Activated CD4-positive, CD25-positive, alpha-beta regulatory T cell treated with anti-CD3 and anti-CD28 coated beads, Interleukin-2, amount 50 U/mL, for 72 hours (primary cell): Measurements from ENCODE around the gene PLCL2.
"Not testable (repeated sequence)": the region's sequence is repeated elsewhere in the genome, so short reads cannot be mapped to it uniquely, and the experiment has no call there.

ENCODE experiments used
- DNase-seq: peaks from one replicate; pipeline ENCODE4 v3.0.0; 2021

The PLCL2 gene

GRCh38 chr3:16923112-16923511 is 38.4 kb downstream of the PLCL2 start:
- DNase-seq: no peak

DNA sequence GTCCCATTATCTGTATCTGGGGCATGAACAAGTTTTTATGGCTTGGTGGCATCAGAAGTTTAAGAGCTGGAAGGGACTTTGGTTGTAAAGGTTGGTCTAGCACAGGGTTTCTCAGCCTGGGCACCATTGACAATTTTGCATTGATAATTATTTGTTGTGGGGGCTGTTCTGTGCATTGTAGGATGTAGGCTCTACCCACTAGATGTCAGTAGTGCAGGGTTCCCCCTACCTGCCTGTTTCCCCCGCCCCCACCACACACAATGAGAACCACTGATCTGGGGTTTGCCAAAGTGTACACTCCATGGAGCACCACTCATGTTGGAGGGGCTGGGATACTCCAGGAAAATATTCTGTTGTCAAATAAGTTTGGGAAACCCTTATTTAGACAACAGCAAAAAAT is 42.7 kb downstream of the PLCL2 start:
- no peak for DNase-seq

GRCh38 chr3:16928386-16929132 is 43.8 kb downstream of the PLCL2 start:
- no peak for DNase-seq

DNA sequence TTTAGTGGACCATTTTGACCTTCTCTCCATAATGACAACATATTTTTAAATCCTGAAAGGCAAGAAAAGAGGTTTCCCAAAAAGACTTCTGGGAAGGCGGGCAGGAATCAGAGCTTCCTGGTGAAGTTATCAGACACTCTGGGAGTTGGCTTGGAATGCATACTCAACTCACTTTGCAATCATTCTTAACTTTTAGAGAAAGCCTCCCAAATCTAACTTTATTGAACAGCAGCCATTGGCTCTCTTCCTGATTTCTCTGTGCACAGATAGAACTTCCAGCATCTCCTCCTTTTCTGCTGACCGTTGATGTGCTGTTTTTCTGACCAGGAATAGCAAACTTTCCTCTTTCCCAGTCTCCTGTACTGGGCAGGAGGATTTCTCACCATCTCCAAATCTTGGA is 44.6 kb downstream of the PLCL2 start:
- no peak for DNase-seq

DNA sequence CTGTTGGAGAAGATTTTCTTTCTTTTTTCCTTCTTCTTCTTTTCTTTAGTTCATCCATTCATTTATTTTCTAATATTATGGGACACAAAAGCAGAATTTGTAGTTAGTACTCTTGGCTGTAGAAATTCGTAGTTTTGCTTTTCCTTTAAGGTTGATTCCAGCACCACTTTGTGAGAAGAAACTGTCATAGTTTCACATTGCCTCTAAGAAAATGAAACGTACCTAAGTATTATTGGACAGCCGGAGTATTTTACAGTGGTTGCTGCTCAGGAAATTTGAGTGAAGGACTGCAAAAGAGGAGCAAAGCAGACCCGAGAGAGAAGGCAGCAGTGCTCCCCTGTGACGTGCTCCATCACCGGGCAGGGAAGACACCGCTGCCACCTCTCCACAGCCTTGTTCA is 48.1 kb downstream of the PLCL2 start:
- no peak for DNase-seq

DNA sequence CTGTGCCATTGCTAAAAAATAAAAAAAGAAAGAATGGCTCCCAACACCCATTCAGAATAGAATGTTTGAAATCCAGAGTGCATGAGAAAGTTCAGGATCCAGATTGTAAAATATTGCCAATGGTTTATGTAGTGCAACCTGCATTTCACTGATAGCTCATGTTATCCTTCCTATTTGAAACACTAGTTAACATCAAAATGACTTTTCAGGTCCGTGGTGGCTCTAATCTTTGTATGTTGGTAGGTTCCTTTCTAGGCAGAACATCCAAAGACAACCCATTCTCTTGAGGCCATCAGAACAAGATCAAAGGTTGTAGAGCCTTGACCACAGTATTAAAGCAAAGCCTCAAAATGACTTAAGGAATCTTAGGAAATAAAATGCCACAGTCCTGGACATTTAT is 51.0 kb downstream of the PLCL2 start:
- DNase-seq: no peak

GRCh38 chr3:16936233-16936632 is 51.5 kb downstream of the PLCL2 start:
- no peak for DNase-seq

GRCh38 chr3:16936676-16937230 is 52.0 kb downstream of the PLCL2 start:
- DNase-seq: no peak

DNA sequence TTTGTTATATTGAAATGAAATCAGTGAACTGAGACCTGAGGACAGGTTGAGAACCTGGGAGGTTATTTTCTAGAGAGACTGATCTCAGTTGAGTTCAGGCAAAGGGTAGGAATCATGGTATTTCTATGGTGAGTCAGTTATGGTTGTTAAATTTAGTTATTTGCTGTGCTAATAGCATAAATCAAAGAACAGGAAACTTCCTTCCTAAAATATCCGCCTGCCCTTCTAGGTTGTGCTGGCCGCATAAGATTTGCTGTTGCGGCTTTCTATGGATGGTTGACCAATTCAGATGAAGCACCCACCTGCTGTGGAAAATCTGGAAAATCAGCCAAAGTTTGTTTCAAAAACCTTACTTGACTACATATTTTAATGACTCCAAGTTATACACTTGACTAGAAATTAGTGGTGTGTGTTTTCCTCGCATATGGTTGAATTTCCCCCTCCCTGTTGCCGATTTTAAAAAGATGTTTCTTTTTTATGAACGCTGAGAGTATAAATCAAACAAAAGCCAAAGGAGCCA is 52.6 kb downstream of the PLCL2 start:
- no peak for DNase-seq

DNA sequence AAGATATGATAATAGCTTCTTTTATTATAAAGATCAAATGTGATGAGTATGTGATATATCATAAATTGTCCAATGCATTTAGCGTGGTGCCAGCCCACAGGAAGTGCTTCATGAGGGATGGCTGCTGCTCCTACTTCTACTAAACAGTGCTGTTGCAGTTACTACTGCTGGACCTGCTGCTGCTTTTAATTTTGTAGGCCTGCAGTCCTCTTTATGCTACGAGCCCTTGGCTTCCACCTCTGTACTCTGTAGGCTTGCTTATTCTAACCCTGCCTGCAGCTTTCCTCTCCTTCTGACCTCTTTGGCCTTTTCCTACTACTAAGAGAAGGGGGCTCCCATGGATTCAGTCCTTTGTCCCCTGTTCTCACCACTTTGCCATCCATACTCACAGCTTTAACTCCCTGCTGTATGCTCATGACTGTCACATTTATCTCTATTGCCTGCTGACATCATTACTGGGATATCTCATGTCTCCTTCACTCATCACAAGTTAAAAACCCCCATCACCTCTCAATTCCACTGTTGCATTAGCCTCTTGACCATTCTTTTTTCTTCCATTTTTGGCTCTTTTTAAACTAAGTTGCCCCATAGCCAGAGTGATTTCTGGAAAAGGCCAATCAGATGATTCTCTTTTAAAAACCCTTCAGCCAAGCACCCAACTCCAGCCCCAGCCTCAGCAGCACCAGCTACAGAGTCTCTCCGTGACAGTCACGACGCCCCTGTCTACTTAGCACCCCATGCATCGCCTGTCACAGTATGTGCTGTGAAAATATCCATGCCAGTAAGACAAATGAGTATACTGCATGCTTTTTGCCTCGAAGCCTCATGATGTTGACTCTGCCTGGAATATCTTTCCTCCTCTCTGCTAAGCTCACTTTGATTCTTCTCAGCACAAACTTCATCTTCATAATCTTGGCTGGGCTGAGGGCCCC is 56.3 kb downstream of the PLCL2 start:
- no peak for DNase-seq

DNA sequence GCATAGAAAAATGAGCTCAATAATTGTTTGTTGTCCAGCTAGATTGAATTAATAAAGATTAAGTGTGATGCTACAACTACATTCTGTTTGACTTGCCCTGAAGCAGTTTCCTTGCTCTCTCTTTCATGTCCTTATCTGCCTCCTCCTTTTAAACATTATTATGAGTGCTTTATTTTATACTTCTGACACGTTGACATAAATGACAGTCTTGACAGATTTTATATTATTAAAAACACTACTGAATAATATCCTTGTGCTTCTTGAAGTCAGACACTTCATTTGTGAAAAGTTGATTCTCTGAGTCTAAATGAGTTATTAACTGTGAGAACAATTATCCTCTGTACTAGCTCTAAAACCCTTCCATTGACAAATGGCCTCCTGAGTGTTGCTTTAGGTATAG is 58.2 kb downstream of the PLCL2 start:
- no peak for DNase-seq

GRCh38 chr3:16943857-16944256 is 59.1 kb downstream of the PLCL2 start:
- DNase-seq: no peak

DNA sequence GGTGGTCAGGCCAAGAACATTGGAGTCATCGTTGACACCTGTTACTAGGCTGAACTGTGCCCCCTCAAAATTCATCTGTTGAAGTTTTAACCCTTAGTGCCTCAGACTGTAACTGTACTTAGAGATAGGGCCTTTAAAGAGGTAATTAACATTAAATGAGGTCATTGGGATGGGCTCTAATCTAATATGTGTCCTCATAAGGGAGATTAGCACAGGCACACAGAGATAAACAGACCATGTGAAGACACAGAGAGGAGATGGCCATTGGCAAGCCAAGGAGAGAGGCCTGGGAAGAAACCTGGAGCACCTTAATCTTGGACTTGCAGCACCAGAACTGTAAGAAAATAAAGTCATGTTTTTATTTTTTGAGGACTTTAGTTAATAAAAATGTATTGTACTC is 59.6 kb downstream of the PLCL2 start:
- no peak for DNase-seq

- no peak for DNase-seq
Measured at GRCh38 chr3:16945330-16945729, 60.6 kb downstream of the PLCL2 start.

- DNase-seq: no peak
Measured at GRCh38 chr3:16950282-16950681, 65.5 kb downstream of the PLCL2 start.

GRCh38 chr3:16950845-16951244 is 66.1 kb downstream of the PLCL2 start:
- no peak for DNase-seq

GRCh38 chr3:16957852-16958251 is 73.1 kb downstream of the PLCL2 start:
- not testable (repeated sequence) for DNase-seq

GRCh38 chr3:16960125-16960524 is 75.4 kb downstream of the PLCL2 start:
- no peak for DNase-seq

GRCh38 chr3:16961621-16962205 is 77.0 kb downstream of the PLCL2 start:
- no peak for DNase-seq

DNA sequence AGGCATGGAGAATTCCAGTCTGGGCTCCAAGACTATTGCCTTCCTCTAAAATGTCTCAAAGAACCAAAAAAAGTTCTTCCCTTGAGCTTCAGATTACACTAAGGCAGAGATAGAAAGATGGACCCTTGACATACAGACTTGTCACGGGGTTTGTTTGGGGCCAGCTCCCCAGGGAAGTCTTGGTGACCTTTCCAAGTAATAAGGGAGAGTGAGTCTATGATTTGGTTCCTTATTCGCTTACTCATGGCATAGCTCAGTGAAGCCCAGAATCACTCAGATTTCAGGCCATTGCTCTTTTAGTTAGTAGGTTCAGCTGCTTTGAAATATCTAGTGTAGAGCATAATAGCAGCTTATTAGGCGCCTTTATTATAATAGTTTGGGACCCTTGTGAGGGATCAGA is 90.3 kb downstream of the PLCL2 start:
- DNase-seq: no peak

GRCh38 chr3:16978234-16978920 is 93.6 kb downstream of the PLCL2 start:
- no peak for DNase-seq

DNA sequence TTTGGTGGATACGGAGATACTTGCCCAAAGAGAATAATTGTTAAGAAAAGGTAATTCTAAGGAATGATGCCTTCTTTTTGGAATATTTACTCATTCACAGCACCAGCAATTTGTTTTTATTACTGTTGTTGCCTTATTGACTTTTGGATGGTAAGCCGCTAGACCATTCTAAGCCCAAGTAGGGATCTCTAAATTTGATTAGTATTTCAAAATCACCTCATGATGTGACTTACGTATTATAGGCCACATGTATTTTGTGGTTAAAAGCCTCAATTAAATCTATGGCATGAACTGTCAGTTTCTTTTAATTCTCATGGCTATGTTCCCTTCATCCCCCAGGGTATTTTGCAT is 94.1 kb downstream of the PLCL2 start:
- DNase-seq: no peak
